22Rv1 (cell line): Measurements from ENCODE around the gene DTX4.

ENCODE experiments used
- H3K27ac ChIP-seq: fragments of 450-650 bp; 2 replicates; pipeline ENCODE4 v1.5.1; 2017
- CTCF ChIP-seq: fragments of 450-650 bp; IDR thresholded peaks from 2 replicates; pipeline ENCODE4 v1.5.1; 2017; ENCODE audit warnings: mild to moderate bottlenecking
- ZFX ChIP-seq: fragments of 450-650 bp; IDR thresholded peaks from 2 replicates; pipeline ENCODE4 v1.6.1; 2017; ENCODE audit warnings: antibody characterized with exemption, borderline replicate concordance

The DTX4 gene

GRCh38 chr11:59221441-59221840 lies 49.5 kb downstream of the DTX4 start:
- TF ChIP-seq ZFX, result no peak
- peak; percentile 8; the same call in 1 of the 2 replicates for TF ChIP-seq CTCF
- H3K27ac ChIP-seq, result no peak overlapping the region

- no peak overlapping the region for H3K27ac ChIP-seq
- TF ChIP-seq CTCF (no peak), ZFX (no peak)
Measured at GRCh38 chr11:59222464-59223060, 50.6 kb downstream of the DTX4 start.

- no peak overlapping the region for H3K27ac ChIP-seq
- TF ChIP-seq ZFX (no peak), CTCF (no peak)
Measured at GRCh38 chr11:59223177-59223576, 51.2 kb downstream of the DTX4 start.

GRCh38 chr11:59223611-59224010 lies 51.7 kb downstream of the DTX4 start:
- no peak overlapping the region for H3K27ac ChIP-seq
- no peak for TF ChIP-seq ZFX

- no peak overlapping the region for H3K27ac ChIP-seq
- no peak for TF ChIP-seq ZFX
- no peak for TF ChIP-seq CTCF
Measured at GRCh38 chr11:59224351-59224928, 52.5 kb downstream of the DTX4 start.

GRCh38 chr11:59225017-59225416 lies 53.1 kb downstream of the DTX4 start:
- H3K27ac ChIP-seq, result no peak overlapping the region

GRCh38 chr11:59226396-59226795 lies 54.5 kb downstream of the DTX4 start:
- no peak overlapping the region for H3K27ac ChIP-seq
- TF ChIP-seq CTCF (no peak), ZFX (no peak)

More at GRCh38 chr11:59225017-59225416, 53.1 kb downstream of the DTX4 start:
- TF ChIP-seq CTCF (no peak), ZFX (no peak)

- H3K27ac ChIP-seq, result no peak overlapping the region
- TF ChIP-seq CTCF, result no peak
- TF ChIP-seq ZFX, result no peak
Measured at GRCh38 chr11:59240322-59240721, 68.4 kb downstream of the DTX4 start.
